ENCODE results near the gene SULT1C4. TPM values are rescaled to one million over a fixed set of nuclear protein-coding genes. Genes with fewer than 3 reads are reported as not detected.
A peak's percentile ranks its signal among the peaks of the same experiment; 100 is the strongest.
"Not testable (repeated sequence)": the region's sequence is repeated elsewhere in the genome, so short reads cannot be mapped to it uniquely, and the experiment has no call there.

The SULT1C4 gene
- not detected for polyA plus RNA-seq (2012; ENCODE audit: missing spikeins)

DNA sequence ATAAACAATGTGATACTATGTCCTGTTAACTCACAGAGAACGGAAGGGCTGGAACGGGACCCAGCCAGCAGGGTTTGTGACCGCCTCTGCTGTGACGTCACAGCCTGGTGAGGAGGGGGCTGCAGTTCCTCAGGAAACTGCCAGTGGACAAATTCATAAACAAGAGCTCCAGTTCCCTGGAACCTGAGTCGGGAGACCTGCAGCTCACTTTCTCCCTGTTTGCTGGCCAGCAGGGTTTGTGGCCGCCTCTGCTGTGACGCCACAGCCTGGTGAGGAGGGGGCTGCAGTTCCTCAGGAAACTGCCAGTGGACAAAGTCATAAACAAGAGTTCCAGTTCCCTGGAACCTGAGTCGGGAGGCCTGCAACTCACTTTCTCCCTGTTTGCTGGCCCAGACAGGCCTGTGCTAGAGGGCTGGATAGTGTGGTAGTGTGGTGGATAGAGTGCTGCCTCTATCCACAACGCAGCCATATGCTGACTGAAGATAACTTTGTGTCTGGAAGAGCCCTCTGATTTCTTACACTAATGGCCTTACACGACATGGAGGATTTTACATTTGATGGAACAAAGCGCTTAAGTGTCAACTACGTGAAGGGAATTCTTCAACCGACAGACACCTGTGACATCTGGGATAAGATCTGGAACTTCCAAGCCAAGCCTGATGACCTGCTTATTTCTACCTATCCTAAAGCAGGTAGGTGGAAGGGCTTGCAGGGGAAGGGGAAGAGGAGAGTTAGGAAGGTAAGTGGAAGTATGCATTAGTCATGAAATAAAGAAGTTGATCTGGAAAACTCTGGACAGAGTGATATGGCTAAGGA, at the start of gene SULT1C4:
TSS of gene SULT1C4 (plus strand) at position 140 of the 816 bp plus-strand sequence. CDS start at position 524, 384 bp downstream.
- TF ChIP-seq POLR2A (IDR thresholded peaks at IDR 0.05; ENCODE audit: low read depth, low read length) (no peak), TAF1 (IDR thresholded peaks at IDR 0.05; ENCODE audit: borderline replicate concordance, low read depth, low read length) (no peak), POLR2AphosphoS5 (IDR thresholded peaks at IDR 0.05; ENCODE audit: low read depth, low read length) (no peak)
- no peak for FAIRE-seq
- no peak for DNase-seq (ENCODE audit: insufficient read length)

GRCh38 chr2:108329771-108330170, 48.0 kb upstream of the SULT1C4 start:
- no peak for TF ChIP-seq POLR2AphosphoS5 (IDR thresholded peaks at IDR 0.05; ENCODE audit: low read depth, low read length)
- no peak for TF ChIP-seq POLR2A (IDR thresholded peaks at IDR 0.05; ENCODE audit: low read depth, low read length)
- TF ChIP-seq TAF1 (IDR thresholded peaks at IDR 0.05; ENCODE audit: borderline replicate concordance, low read depth, low read length): no peak
- FAIRE-seq: no peak
- no peak for DNase-seq (ENCODE audit: insufficient read length)

GRCh38 chr2:108330979-108331378, 46.8 kb upstream of the SULT1C4 start:
- DNase-seq (ENCODE audit: insufficient read length) (no peak), FAIRE-seq (no peak)
- TF ChIP-seq TAF1 (IDR thresholded peaks at IDR 0.05; ENCODE audit: borderline replicate concordance, low read depth, low read length) (no peak), POLR2AphosphoS5 (IDR thresholded peaks at IDR 0.05; ENCODE audit: low read depth, low read length) (no peak), POLR2A (IDR thresholded peaks at IDR 0.05; ENCODE audit: low read depth, low read length) (no peak)

- FAIRE-seq (no peak), DNase-seq (ENCODE audit: insufficient read length) (no peak)
- TF ChIP-seq TAF1 (IDR thresholded peaks at IDR 0.05; ENCODE audit: borderline replicate concordance, low read depth, low read length) (no peak), POLR2A (IDR thresholded peaks at IDR 0.05; ENCODE audit: low read depth, low read length) (no peak), POLR2AphosphoS5 (IDR thresholded peaks at IDR 0.05; ENCODE audit: low read depth, low read length) (no peak)
Observed at GRCh38 chr2:108345951-108346350, 31.8 kb upstream of the SULT1C4 start.

- TF ChIP-seq TAF1 (IDR thresholded peaks at IDR 0.05; ENCODE audit: borderline replicate concordance, low read depth, low read length): no peak
- TF ChIP-seq POLR2AphosphoS5 (IDR thresholded peaks at IDR 0.05; ENCODE audit: low read depth, low read length): no peak
- no peak for TF ChIP-seq POLR2A (IDR thresholded peaks at IDR 0.05; ENCODE audit: low read depth, low read length)
- DNase-seq (ENCODE audit: insufficient read length): no peak
- FAIRE-seq: no peak
Observed at GRCh38 chr2:108346827-108347226, 30.9 kb upstream of the SULT1C4 start.

GRCh38 chr2:108347786-108348185, 30.0 kb upstream of the SULT1C4 start:
- no peak for TF ChIP-seq POLR2A (IDR thresholded peaks at IDR 0.05; ENCODE audit: low read depth, low read length)
- TF ChIP-seq POLR2AphosphoS5 (IDR thresholded peaks at IDR 0.05; ENCODE audit: low read depth, low read length): no peak
- TF ChIP-seq TAF1 (IDR thresholded peaks at IDR 0.05; ENCODE audit: borderline replicate concordance, low read depth, low read length): no peak
- FAIRE-seq (no peak), DNase-seq (ENCODE audit: insufficient read length) (no peak)

GRCh38 chr2:108348816-108349570, 28.8 kb upstream of the SULT1C4 start:
- DNase-seq (ENCODE audit: insufficient read length) (no peak), FAIRE-seq (no peak)
- no peak for TF ChIP-seq POLR2AphosphoS5 (IDR thresholded peaks at IDR 0.05; ENCODE audit: low read depth, low read length)
- no peak for TF ChIP-seq POLR2A (IDR thresholded peaks at IDR 0.05; ENCODE audit: low read depth, low read length)
- TF ChIP-seq TAF1 (IDR thresholded peaks at IDR 0.05; ENCODE audit: borderline replicate concordance, low read depth, low read length): no peak

DNA sequence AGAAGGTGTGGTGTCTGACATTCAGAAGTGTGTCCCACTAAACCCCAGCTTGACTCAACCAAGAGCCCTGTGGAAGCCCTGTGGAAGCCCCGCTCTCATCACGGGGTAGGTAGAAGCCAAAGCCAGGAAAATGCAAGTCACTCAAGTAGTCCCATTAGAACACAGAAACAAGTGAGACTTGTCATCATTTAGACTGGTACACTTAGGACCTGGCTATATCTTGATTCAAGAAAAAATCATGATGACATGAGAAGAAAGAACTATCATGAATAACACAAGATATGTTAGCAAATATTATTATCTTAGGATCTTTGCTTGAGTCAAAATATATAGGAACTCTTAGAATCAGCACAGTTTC, 28.2 kb upstream of the SULT1C4 start:
- FAIRE-seq: no peak
- TF ChIP-seq POLR2A (IDR thresholded peaks at IDR 0.05; ENCODE audit: low read depth, low read length): no peak
- DNase-seq (ENCODE audit: insufficient read length): no peak

DNA sequence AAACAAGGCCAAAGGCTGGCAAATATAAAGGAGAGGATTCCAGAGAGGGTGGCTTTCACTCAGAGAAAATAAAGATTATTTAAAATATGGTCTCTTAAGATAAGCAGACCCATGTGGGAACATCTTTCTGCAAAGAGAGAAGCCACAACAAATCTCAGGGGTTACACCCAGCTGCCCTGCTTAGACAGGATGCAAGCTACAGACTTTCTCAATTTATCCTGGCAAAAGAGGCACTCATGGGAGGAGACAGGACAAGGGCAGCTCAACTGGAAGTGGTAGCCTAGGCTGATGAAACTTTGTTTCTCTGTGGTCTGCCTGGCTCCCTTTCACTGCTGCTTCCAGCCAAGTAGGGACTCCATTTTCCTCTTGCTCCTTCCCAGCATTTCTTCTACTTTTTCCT, 25.9 kb upstream of the SULT1C4 start:
- no peak for TF ChIP-seq POLR2AphosphoS5 (IDR thresholded peaks at IDR 0.05; ENCODE audit: low read depth, low read length)
- no peak for TF ChIP-seq POLR2A (IDR thresholded peaks at IDR 0.05; ENCODE audit: low read depth, low read length)
- no peak for TF ChIP-seq TAF1 (IDR thresholded peaks at IDR 0.05; ENCODE audit: borderline replicate concordance, low read depth, low read length)
- DNase-seq (ENCODE audit: insufficient read length) (no peak), FAIRE-seq (no peak)

DNA sequence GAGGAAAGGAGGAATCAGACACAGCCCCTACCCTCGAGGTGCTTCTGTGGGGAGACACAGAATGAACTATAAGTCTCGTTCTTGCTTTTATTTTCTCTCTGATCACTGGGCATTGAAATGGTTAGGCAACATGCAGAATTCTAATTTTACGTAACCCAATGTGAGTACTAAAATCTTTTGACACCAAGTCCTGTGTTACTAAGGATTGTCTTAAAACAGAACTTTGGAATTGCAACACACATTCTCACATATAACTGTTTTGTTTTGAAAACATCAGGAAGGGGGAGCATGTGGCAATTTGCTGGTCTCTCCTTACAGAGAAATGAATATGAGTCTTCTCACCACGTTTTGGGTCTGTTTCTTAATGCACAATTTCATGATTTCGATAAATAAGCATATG, 23.6 kb upstream of the SULT1C4 start:
- DNase-seq (ENCODE audit: insufficient read length) (no peak), FAIRE-seq (no peak)
- TF ChIP-seq POLR2AphosphoS5 (IDR thresholded peaks at IDR 0.05; ENCODE audit: low read depth, low read length): no peak
- TF ChIP-seq TAF1 (IDR thresholded peaks at IDR 0.05; ENCODE audit: borderline replicate concordance, low read depth, low read length): no peak
- no peak for TF ChIP-seq POLR2A (IDR thresholded peaks at IDR 0.05; ENCODE audit: low read depth, low read length)

DNA sequence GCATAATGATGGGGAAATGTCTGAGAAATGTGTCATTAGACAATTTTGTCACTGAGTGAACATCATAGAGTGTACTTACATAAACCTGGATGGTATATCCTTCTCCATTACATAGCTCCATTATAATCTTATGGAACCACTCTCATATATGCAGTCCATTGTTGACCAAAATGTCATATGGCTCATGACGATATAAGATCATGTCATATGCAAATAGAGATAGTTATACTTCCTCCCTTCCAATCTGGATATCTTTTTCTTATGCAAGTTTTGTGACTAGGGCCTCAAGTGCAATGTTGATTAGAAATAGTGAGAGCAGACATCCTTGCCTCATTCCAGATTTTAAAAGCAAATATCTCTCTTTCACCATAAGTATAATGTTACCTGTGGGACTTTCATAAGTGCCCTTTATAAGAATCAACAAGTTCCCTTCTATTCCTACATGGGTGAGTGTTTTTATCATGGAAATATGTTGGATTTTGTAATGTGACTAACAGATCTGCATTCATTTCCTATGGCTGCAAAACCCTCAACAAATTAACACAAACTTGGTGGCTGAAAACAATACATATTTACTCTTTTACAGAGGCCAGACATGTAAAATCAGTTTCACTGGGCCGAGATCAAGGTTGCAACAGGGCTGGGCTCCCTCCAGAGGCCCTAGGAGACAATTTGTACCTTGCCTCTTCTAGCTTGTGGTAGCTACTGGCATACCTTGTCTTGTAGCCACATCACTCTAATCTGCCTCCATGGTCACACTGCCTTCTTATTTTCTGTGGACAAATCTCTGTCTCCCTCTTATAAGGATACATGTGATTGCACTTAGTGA, 21.6 kb upstream of the SULT1C4 start:
- no peak for FAIRE-seq
- no peak for DNase-seq (ENCODE audit: insufficient read length)
- TF ChIP-seq POLR2AphosphoS5 (IDR thresholded peaks at IDR 0.05; ENCODE audit: low read depth, low read length) (no peak), POLR2A (IDR thresholded peaks at IDR 0.05; ENCODE audit: low read depth, low read length) (0 out of 2 replicates have a peak, but pooled peaks have one; percentile 21), TAF1 (IDR thresholded peaks at IDR 0.05; ENCODE audit: borderline replicate concordance, low read depth, low read length) (no peak)

DNA sequence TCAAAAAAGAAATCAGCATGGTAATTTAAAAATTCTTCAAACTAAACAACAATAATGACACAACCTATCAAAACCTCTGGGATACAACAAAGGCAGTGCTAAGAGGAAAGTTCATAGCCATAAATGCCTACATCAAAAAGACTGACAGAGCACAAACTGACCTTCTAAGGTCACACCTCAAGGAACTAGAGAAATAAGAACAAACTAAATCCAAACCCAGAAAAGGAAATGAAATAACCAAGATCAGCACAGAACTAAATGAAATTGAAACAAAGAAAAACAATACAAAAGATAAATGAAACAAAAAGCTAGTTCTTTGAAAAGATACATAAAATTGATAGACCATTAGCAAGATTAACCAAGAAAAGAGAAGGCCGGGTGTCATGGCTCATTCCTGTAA, 18.4 kb upstream of the SULT1C4 start:
- FAIRE-seq; DNase-seq (ENCODE audit: insufficient read length): not testable (repeated sequence)

Data from GM12892 (cell line).